Measurements from ENCODE around the gene ARFGEF2. TPM values are rescaled to one million over a fixed set of nuclear protein-coding genes. Genes with fewer than 3 reads are reported as not detected.

ARFGEF2 gene
- total RNA-seq, 4 donors from 2014 or later: 27.2 to 45.1 (median 35.3) TPM

- WGBS, 2 donors: 48 to 95% methylated on average over 2 of the region's 2 CpGs
- no peak overlapping the region for H3K4me3 ChIP-seq (ENCODE audit: low read depth, poor library complexity, severe bottlenecking)
- intact Hi-C loops (cut with DNase I; ENCODE audit: low total_unique reads): no loop called here
- DNase-seq (ENCODE audit: low spot score in 2 of 2): no peak
- no peak for TF ChIP-seq POLR2A (IDR thresholded peaks at IDR 0.05)
Measured at GRCh38 chr20:48908656-48909319, 12.7 kb upstream of the ARFGEF2 start.

GRCh38 chr20:48909910-48910309 lies 11.6 kb upstream of the ARFGEF2 start:
- TF ChIP-seq CTCF (IDR thresholded peaks at IDR 0.05) (no peak), POLR2A (IDR thresholded peaks at IDR 0.05) (no peak)
- intact Hi-C loops (cut with DNase I; ENCODE audit: low total_unique reads): no loop called here
- DNase-seq (ENCODE audit: low spot score in 2 of 2): no peak
- WGBS, 2 donors: 87 to 98% methylated on average over 2 of the region's 2 CpGs
- H3K4me3 ChIP-seq (ENCODE audit: low read depth, poor library complexity, severe bottlenecking): no peak overlapping the region

- WGBS, 2 donors: 53 to 56% methylated on average over 7 of the region's 7 CpGs
- no peak overlapping the region for H3K4me3 ChIP-seq (ENCODE audit: low read depth, poor library complexity, severe bottlenecking)
- TF ChIP-seq CTCF (IDR thresholded peaks at IDR 0.05): no peak
- TF ChIP-seq POLR2A (IDR thresholded peaks at IDR 0.05): no peak
- DNase-seq (ENCODE audit: low spot score in 2 of 2): no peak
- intact Hi-C loops (cut with DNase I; ENCODE audit: low total_unique reads): no loop called here
Measured at GRCh38 chr20:48910347-48910781, 11.1 kb upstream of the ARFGEF2 start.

GRCh38 chr20:48912065-48912464 lies 9.4 kb upstream of the ARFGEF2 start:
- WGBS, 2 donors: 70 to 75% methylated on average over 4 of the region's 4 CpGs
- no peak overlapping the region for H3K4me3 ChIP-seq (ENCODE audit: low read depth, poor library complexity, severe bottlenecking)
- DNase-seq (ENCODE audit: low spot score in 2 of 2): no peak
- intact Hi-C loops (cut with DNase I; ENCODE audit: low total_unique reads): no loop called here
- no peak for TF ChIP-seq CTCF (IDR thresholded peaks at IDR 0.05)
- TF ChIP-seq POLR2A (IDR thresholded peaks at IDR 0.05): no peak

GRCh38 chr20:48916699-48917098 lies 4.8 kb upstream of the ARFGEF2 start:
- intact Hi-C loops (cut with DNase I; ENCODE audit: low total_unique reads): no loop called here
- WGBS, 2 donors: 57 to 71% methylated on average over 1 of the region's 1 CpG
- H3K4me3 ChIP-seq (ENCODE audit: low read depth, poor library complexity, severe bottlenecking): no peak overlapping the region
- peak in 1 of 2 donors; percentile 43 for DNase-seq (ENCODE audit: low spot score in 2 of 2)
- TF ChIP-seq CTCF (IDR thresholded peaks at IDR 0.05) (no peak), POLR2A (IDR thresholded peaks at IDR 0.05) (no peak)

GRCh38 chr20:48919336-48919881 lies 2.1 kb upstream of the ARFGEF2 start:
- 56 to 90% methylated on average over 6 of the region's 6 CpGs for WGBS, 2 donors
- intact Hi-C loops (cut with DNase I; ENCODE audit: low total_unique reads): no loop called here
- TF ChIP-seq CTCF (IDR thresholded peaks at IDR 0.05) (no peak), POLR2A (IDR thresholded peaks at IDR 0.05) (no peak)
- no peak for DNase-seq (ENCODE audit: low spot score in 2 of 2)
- no peak overlapping the region for H3K4me3 ChIP-seq (ENCODE audit: low read depth, poor library complexity, severe bottlenecking)

Data from lower leg skin (tissue), 4 donors.